ENCODE measurements around the gene NIPAL4. TPM values are rescaled to one million over a fixed set of nuclear protein-coding genes. Genes with fewer than 3 reads are reported as not detected.

Gene NIPAL4
- total and polyA plus RNA-seq, 8 donors = 0.07 TPM; not detected in 7

DNA sequence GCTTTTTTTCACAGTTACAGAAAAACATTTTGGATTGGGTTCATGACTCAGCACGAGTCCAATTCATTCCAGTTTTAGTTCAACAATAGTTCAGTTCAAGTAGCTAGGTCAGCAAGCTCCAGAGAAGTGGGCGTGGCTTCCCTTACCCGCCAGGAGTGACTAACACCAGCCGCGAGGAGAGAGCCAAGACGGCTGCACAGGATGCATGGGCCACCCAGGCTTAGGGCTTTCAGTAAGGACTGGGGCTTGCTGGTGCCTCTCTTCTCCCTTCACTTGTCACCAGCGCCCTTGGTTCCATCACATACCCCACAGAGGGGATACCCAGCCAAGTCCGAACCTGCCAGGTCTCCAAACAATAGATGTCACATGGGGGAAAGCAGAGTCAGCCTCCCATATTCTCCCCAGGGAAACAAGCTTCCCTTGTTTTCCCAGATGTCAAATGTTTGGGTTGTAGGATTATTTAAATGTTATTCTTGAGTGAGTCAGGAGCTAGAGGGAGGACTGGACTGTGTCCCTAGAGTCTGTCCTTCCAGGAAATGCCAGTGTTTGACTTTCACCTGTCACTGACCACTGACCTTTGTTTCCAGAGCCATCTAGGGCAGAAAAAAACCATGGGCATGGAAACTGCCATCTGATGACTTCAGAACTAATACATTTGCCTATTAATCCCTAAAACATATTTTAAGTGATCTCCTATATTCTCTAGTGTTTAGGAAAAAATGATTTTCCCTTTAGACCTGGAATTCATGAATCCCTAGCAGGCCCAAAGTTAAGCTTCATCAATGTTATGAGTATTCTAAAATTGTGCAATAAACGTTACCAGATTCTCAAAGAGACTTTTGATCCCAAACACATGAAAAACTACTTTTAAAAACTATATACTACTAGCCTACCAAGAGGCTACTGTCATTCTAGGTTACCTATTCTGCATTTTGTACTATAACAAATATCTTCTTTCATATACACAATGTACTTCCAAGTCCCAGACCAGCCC, 51.9 kb downstream of the NIPAL4 start:
- no peak for FAIRE-seq
- 86 to 89% methylated on average over 9 of the region's 9 CpGs for WGBS, 2 donors
- intact Hi-C loops (cut with DNase I) = no loop called here

DNA sequence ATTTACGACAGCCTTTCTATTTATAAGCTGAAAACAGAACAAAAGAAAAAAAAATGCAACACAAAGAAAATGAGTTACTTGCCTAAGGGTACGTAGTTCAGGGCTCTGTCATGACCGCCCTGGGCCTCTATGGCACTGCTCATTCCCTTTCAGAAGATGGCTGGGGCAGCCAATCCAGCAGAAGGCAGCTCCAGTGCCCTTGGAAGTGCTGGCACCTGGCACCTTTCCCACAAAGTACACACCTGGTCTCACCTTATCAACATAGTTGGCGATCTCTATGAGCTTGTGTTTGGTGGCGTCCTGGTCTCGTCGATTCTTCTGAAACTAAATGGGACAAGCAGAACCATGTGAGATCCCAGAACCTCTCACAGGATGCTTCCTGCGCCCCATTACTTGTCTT, 53.2 kb downstream of the NIPAL4 start:
- FAIRE-seq (no peak), DNase-seq (peak; percentile 69 to 88 (median 80)), ATAC-seq (peak; percentile 74 to 95 (median 94))
- Histone ChIP-seq H3K36me3 (no peaks in the 10 kb centered on the region), H3K9me3 (no peaks in the 10 kb centered on the region), H3K27ac (no peak overlapping the region), H3K27me3 (no peaks in the 10 kb centered on the region), H3K4me3 (no peak overlapping the region), H3K4me1 (no peaks in the 10 kb centered on the region)
- intact Hi-C loops (cut with DNase I) = no loop called here
- 48 to 59% methylated on average over 8 of the region's 8 CpGs for WGBS, 2 donors
- TF ChIP-seq, protein P1, sequence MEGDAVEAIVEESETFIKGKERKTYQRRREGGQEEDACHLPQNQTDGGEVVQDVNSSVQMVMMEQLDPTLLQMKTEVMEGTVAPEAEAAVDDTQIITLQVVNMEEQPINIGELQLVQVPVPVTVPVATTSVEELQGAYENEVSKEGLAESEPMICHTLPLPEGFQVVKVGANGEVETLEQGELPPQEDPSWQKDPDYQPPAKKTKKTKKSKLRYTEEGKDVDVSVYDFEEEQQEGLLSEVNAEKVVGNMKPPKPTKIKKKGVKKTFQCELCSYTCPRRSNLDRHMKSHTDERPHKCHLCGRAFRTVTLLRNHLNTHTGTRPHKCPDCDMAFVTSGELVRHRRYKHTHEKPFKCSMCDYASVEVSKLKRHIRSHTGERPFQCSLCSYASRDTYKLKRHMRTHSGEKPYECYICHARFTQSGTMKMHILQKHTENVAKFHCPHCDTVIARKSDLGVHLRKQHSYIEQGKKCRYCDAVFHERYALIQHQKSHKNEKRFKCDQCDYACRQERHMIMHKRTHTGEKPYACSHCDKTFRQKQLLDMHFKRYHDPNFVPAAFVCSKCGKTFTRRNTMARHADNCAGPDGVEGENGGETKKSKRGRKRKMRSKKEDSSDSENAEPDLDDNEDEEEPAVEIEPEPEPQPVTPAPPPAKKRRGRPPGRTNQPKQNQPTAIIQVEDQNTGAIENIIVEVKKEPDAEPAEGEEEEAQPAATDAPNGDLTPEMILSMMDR (IDR thresholded peaks at IDR 0.05) = no peak

More for the DNA sequence above, 51.9 kb downstream of the NIPAL4 start:
- peak overlapping the region in 2 of 4 donors; percentile 27 to 46 for H3K27ac ChIP-seq
- peak in 4 of 6 donors; percentile 34 to 63 (median 52) for DNase-seq
- ATAC-seq = peak in 3 of 4 donors; percentile 67 to 87 (median 73)
- H3K9me3 ChIP-seq = no peaks in the 10 kb centered on the region
- H3K4me1 ChIP-seq = no peaks in the 10 kb centered on the region
- H3K27me3 ChIP-seq = no peaks in the 10 kb centered on the region
- TF ChIP-seq, protein P1 (IDR thresholded peaks at IDR 0.05) = no peak
- no peak overlapping the region for H3K4me3 ChIP-seq
- no peaks in the 10 kb centered on the region for H3K36me3 ChIP-seq

DNA sequence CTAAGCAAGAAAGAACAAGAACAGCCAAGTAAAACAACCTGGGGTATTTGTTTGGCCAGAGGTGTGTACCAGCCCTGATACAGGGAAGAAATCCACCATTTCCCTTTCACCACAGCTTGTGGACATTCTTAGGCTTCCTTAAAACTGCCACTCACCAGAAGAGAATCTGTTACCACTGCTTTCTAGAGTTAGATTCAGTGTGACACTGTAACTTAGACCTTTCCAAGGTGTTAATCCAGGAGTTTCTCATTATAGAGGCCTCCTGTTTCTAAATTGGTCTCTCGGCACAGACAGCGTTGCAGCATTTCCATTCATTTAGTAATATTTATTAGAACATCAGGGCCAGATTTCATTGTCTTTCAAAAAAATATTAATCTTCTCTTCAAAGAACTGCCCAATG, 55.0 kb downstream of the NIPAL4 start:
- 99 to 100% methylated on average over 2 of the region's 2 CpGs for WGBS, 2 donors
- intact Hi-C loops (cut with DNase I) = no loop called here
- TF ChIP-seq, protein P1 (IDR thresholded peaks at IDR 0.05) = no peak
- no peaks in the 10 kb centered on the region for H3K36me3 ChIP-seq
- H3K4me1 ChIP-seq = no peaks in the 10 kb centered on the region
- no peak for DNase-seq
- no peak for FAIRE-seq
- H3K9me3 ChIP-seq = no peaks in the 10 kb centered on the region
- no peaks in the 10 kb centered on the region for H3K27me3 ChIP-seq
- no peak for ATAC-seq
- no peak overlapping the region for H3K27ac ChIP-seq
- no peak overlapping the region for H3K4me3 ChIP-seq

DNA sequence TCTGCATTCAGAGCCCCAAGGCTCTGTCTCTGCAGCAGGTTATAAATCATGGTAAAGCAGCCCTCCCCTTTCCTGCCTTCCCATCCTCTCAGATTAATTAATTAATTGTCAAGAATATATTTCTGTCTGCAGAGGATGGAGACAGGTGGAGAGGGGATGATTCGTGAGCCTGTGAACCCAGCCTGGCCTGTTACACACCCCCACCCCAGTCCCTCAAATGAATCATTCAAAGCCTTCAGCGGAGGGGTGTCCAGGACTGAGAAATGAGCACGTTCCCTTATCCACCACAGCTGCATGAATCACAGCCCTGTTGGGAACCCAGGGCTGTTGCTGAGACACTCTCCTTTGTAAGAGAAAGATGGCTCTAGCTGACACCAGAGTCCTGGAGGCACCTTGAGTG, 56.0 kb downstream of the NIPAL4 start:
- Histone ChIP-seq H3K27ac (peak overlapping the region in 1 of 4 donors; percentile 22), H3K9me3 (no peaks in the 10 kb centered on the region), H3K4me3 (no peak overlapping the region), H3K36me3 (no peaks in the 10 kb centered on the region), H3K4me1 (no peaks in the 10 kb centered on the region), H3K27me3 (no peaks in the 10 kb centered on the region)
- WGBS, 2 donors = 69 to 94% methylated on average over 3 of the region's 3 CpGs
- ATAC-seq (peak in 2 of 4 donors; percentile 24 to 25), DNase-seq (no peak), FAIRE-seq (no peak)
- TF ChIP-seq, protein P1 (IDR thresholded peaks at IDR 0.05) = no peak
- intact Hi-C loops (cut with DNase I) = no loop called here
